Activated effector memory CD4-positive, alpha-beta T cell treated with Interleukin-2 at 50 U/mL for 16 hours (primary cell): ENCODE results near the gene STEAP3.

Experiments
- DNase-seq: peaks from one replicate; pipeline ENCODE4 v3.0.0-alpha.2; 2020

STEAP3 gene

GRCh38 chr2:119304847-119305246 is 81.2 kb downstream of the STEAP3 start:
- no peak for DNase-seq

GRCh38 chr2:119305497-119306195 is 82.0 kb downstream of the STEAP3 start:
- no peak for DNase-seq

- DNase-seq = no peak
These were observed 82.6 kb downstream of the STEAP3 start for GRCh38 chr2:119306196-119306590.

DNA sequence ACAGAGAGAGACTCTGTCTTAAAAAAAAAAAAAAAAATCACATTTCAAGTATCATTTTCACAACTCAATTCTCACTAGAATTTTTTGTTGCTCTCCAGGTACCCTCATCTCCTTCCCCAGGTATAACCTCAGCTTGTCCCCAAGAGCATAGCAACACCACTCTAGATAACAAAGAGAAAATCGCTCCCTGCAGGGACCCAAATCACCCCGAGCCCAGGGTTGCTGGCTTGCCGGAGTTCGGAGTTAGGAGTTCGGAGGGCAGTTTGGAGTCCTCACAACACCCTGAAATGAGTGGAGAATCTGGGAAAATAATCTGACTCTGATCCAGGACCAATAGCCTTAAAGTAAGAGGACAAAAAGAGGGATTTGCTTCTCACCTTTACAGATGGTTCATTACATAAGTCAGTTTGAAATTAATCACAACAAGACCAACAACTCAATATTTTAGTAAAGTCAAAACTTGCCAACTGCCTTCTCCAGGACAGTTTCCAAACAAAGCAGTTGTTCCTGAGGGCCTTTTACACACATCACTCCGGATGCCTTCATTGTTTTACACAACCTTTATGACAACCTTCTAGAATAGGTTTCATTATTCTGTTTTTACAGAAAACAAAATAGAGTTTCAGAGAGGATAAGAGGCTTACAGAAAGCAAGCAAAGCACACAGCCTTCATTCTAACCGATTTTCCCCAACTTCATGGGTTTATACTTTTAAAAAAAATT is 83.9 kb downstream of the STEAP3 start:
- DNase-seq = no peak

- no peak for DNase-seq
These were observed 85.2 kb downstream of the STEAP3 start for GRCh38 chr2:119308793-119309330.

DNA sequence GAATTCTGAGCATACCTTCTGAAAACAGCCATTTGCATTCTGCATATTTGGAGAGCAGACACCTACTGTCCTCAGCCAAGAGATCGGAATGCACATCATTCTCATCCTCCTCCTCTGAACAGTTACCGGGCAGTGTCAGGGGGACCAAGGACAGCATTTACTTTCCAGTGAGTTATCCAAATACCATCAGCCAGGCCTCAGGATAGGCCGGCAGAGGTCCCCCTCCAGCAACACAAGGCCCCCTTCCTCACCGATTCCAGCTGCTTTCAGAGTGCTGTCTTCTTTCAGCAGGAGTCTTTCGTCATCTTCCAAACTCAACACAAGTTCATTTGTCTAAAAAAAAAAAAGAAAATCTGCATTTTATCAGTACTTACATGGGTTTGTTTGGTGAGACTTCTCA is 87.7 kb downstream of the STEAP3 start:
- DNase-seq = no peak

GRCh38 chr2:119311831-119312230 is 88.2 kb downstream of the STEAP3 start:
- no peak for DNase-seq
